T-helper 22 cell (primary cell): ENCODE measurements around the gene FOXF1.
A peak's percentile ranks its signal among the peaks of the same experiment; 100 is the strongest.

Source experiments
- DNase-seq: peaks from one replicate; pipeline ENCODE4 v3.0.0-alpha.2; 2020; ENCODE audit warnings: low read depth

The FOXF1 gene

GRCh38 chr16:86534779-86535615 is 24.7 kb downstream of the FOXF1 start:
- no peak for DNase-seq

- no peak for DNase-seq
Measured at GRCh38 chr16:86536621-86537020, 26.3 kb downstream of the FOXF1 start.

DNA sequence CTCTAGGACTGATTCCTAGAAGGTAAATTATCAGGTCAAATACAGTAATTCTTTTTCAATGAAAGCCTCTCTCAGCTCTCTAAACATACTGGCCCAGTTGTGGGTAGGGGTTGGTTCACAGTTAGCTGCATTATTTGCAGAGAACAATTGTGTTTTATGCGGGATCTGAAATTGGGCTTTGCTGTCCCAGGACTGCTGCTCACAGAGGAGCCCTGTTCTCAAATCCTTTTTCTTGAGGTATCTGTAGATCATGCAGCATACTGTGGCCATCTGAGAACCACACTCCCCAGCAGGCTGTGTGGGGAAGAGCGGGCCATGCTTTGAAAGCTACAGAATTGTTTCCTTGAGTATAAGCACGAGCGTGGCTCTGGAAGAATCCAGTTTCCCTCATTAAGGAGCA is 27.2 kb downstream of the FOXF1 start:
- no peak for DNase-seq

GRCh38 chr16:86538196-86538780 is 28.0 kb downstream of the FOXF1 start:
- no peak for DNase-seq

DNA sequence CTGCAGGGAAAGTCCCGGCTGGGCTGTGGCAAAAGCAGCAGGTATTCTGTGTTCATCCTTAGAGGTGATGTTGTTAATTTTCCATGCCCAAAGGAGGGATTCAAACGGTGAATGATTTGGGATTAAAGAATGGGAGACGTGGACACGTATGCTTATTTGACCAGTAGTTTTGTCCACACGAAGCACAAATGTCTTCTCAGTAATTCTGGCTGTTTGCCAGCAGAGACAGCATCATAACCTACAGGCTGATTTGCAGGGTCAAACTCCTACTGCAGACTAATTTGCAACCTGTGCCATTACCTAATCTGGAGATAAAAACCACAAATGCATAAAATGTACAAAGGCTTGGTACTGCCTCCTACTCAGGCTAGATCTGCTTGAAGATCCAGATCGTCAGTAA is 30.6 kb downstream of the FOXF1 start:
- DNase-seq: no peak

DNA sequence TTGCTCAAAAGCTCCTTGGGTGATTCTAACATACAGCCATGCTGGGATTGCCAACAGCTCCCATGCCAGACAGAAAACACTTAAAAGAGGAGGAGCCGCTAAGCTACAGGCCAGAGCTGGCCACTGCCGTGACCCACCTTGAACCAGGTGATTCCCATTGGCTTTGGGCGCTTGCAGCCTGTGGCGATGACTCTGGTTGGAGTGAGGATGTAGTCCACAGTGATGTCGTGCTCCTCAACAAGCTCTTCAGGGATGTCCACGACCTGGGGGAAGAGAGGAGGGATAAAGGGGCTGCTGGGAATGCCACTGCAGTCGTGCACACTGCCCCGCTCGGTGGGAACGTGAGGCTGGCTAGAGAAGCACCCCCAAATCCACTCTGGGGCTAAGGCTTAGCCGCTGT is 31.2 kb downstream of the FOXF1 start:
- DNase-seq: no peak

DNA sequence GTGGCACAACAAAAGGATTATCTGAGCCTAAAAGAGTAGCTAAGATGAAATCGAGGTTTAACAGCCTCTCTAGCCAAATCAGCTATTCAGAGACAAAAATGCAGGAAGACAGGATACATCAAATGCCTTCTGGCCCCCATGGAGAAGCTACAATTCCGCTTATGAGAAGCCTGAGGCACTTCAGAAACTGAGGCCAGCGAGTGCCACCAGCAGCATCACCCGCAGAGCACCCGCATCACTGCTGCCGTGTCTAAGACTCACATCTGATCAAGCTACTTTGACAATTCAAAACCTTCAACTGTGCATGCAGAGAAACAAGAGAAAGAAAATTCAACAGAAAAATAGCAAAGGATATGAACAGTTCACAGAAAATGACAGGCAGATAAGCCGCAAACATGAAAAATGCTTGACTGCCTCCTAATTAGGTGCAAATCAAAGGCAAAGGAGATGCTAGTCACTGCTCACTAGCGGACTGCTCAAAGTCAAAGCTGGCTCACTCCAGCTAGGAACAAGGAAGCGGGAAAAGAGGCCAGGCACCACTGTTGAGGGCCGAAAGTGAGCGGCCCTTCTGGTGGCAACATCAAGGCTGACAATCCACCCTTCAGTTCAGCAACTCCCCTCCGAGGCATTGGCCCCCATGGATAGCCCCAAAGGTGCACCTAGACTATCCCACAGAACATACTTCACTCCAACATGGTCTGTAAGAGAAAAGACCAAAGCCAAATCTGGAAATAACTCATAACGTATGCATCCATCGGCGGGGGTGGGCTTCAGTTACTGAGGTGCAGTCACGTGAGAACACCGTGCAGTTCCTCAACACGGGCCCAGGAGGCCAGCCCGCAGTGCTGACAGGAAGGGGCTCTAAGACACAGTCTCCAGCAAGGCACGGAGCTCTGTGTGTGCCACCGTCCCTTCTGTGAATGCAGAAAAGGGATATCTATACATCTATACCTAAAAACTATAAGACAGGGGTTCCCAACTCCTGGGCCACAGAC is 32.7 kb downstream of the FOXF1 start:
- DNase-seq: no peak

DNA sequence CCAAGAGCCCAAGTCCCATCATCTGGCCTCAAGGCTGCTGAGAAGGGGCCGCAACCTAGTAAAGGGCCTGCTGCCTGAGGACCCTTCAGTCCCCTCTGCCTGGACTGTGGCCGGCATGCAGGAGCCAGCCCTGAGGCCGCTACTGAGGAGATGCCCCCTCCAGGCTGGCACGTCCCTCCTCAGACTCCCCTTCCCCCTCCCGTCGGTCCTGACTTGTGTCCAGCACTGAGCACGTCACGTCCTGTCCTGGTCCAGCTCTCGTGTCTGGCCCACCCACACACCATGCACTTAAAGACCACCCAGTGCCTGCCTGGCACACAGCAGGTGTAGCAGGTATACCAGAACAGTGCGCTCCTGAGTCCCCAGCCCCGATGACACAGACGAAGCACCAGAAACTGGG is 35.2 kb downstream of the FOXF1 start:
- no peak for DNase-seq

GRCh38 chr16:86545954-86546637 is 35.8 kb downstream of the FOXF1 start:
- no peak for DNase-seq

DNA sequence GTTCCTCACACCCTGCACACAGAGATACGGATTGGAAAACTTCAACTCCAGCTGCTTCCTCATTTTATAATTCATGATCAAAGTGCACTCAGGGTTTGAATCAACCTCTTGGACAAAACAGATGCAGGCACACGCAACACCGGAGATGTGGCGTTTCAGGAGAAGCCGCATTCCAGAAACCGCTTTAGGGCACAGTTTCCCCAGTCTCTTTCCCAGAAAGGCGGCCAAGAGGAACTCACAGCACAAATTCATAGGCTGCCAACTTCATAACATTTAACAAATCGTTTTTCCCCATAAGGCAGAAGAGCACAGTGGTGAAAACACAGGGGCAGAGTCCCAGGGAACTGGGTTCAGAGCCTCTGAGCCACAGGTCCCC is 36.3 kb downstream of the FOXF1 start:
- no peak for DNase-seq

- DNase-seq: no peak
Measured at GRCh38 chr16:86547286-86547685, 37.0 kb downstream of the FOXF1 start.

DNA sequence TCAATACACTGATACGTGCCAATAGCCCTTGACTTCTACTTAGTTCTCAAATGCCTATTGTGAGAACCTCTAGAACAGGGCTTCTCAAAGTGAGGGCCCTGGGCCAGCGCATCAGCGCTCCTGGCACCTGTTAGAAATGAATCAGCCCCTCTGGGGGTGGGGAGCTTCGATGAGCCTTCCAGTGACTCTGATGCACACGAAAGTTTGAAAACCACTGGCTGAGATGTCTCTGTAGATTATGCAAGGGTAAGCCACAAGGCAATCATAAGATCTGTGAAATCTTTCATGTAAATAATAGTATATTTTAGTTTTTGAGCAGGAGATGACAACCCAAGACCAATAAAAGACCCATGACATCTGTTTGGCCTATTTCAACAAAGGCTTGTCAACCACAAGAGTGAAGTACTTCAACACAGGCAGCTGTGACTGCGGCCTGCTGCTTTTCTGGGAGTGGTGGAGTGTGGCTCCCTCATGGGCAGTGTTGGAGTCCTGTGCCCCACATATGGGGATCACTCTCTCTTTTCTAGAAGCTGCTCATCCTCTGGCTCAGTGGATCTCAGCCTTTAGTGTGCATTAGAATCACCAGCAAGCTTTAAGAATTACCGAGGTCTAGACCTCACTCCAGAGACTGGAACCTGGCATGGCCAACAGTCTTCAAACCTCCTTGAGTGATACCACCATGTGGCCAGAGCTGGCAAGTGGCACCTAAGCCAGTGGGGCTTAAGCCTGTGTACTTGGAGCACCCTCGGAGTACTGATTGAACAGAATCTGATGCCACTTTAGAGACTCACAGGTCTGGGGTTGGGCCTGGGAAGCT is 39.0 kb downstream of the FOXF1 start:
- DNase-seq: no peak

- no peak for DNase-seq
Measured at GRCh38 chr16:86549893-86550190, 39.5 kb downstream of the FOXF1 start.

DNA sequence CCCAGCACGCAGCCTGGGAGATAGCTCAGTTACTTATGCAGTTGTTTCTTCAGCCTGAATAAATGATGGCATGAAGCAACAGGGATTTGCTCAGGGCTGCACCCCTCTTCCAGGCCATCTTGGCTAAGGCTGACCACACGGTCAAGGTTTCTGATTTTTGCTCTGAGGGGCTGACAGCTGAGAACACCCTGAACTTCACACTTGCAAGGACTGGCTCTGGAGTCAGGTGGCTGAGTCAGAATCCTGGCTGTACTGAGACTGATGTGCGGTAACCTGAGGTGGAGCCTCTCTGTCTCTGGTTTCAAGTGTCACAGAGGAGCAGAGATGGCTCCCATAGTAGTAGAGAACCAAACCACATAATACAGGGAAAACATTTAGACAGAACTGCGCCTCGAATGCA is 40.0 kb downstream of the FOXF1 start:
- no peak for DNase-seq

GRCh38 chr16:86553356-86553755 is 43.0 kb downstream of the FOXF1 start:
- no peak for DNase-seq

DNA sequence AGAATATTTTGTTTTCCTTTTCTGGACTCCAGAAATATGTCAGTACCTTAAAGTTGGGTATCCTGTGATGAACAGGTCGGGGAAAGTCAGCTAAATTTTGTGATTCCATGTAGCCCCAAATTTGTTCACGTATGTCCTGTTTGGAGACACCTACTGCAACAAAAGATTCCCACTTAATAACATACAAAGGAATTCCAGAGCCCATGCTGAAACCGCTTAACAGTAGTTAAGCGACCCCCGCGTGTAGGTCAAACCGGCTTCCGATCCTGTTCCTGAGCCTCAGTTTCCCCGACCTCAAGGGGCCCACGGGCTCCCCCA is 44.2 kb downstream of the FOXF1 start:
- no peak for DNase-seq

- peak; percentile 86 for DNase-seq
Measured at GRCh38 chr16:86554917-86555703, 44.8 kb downstream of the FOXF1 start, which contains the start of gene MTHFSD. TSS of gene MTHFSD (minus strand) at chr16:86555235. CDS start at chr16:86555184, 51 bp downstream.

GRCh38 chr16:86555704-86556075 is 45.4 kb downstream of the FOXF1 start:
- DNase-seq: no peak

- no peak for DNase-seq
Measured at GRCh38 chr16:86556576-86556975, 46.2 kb downstream of the FOXF1 start.

- no peak for DNase-seq
Measured at GRCh38 chr16:86557587-86557986, 47.3 kb downstream of the FOXF1 start.
